HG03108 (cell line): Measurements from ENCODE around the gene AMER3.

Experiments used
- ATAC-seq: cut with Tn5 transposase; IDR thresholded peaks from one replicate; pipeline ENCODE4 v1.9.1; 2021; ENCODE audit warnings: moderate library complexity; ENCODE audit not compliant: unreplicated experiment

Gene AMER3

DNA sequence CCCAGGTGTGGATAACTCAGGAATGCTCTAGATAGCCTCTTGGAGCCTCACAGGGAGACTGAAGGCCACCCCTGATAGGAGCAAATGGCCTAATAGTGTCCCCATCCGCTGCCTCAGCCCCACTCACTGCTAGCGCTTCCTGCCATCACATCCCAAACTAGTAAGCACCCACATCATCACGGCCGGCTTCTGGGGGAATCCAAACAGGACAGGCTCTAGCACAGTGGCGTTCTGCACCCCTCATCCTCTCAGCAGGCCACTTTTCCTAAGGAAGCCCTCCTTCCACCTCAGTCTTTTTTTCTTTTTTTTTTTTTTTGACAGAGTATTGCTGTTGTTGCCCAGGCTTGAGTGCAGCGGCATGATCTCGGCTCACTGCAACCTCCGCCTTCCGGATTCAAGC is 6.3 kb upstream of the AMER3 start:
- no peak for ATAC-seq

DNA sequence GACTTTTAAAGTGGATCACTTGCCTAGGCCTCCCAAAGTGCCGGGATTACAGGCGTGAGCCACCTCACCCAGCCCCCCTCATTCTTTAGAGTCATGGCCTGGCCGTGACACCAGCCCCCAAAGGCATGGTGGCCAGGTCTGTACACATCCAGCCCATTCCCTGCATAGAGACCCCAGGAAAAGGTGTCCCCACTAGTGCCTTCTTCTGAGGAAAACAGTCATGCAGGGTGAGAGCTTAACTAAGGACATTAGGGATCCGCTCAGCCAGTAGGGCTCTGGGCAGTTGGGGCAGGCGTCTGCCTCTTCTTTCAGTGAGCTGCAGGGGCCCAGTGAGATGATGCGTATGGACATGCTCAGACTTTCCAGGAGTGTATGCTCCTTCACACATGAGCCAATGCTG is 5.7 kb upstream of the AMER3 start:
- no peak for ATAC-seq

GRCh38 chr2:130754811-130755210 is 529 bp upstream of the AMER3 start:
- ATAC-seq, result no peak

DNA sequence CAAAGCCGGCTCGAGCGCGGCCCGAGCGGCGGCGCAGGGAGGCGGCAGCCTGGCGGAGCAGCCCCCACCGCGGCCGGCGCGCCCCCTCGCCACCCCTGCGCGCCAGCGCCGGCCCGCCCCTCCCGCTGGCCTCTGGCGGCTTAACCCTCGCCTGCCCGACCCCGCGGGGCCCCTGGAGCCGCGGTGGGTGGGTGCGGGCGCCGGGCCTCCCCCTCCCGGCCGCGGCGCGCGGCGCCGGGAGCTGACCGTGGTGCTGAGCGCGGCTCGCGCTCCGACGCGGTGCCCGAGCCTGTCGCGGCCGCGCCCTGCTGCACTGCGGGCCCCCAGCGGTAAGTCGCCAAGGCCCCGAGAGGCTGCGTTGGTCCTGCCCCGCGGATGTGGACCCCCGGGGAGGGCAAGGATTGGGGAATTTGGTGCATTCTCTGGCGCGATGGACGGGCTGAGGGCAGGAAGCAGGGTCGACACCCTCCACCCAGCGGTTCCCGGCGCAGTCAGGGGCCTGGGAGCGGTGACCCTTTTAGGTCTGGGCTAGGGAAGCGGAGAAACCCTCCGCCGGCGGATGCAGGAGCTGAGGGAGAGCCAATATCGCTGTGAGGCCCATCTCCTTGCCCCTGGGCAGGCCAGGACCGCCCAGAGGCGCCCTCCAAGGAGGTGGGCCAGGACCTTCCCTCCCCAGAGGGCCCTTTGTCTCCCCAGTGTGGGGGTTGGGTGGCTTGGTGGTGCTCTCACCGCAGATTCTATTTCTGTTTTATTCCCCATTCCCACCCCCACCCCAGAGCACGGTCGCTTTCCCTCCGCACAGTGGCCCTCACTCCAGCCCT is 923 bp downstream of the AMER3 start:
- no peak for ATAC-seq

GRCh38 chr2:130756874-130757668 is 1.7 kb downstream of the AMER3 start:
- no peak for ATAC-seq

GRCh38 chr2:130759906-130760753 is 4.8 kb downstream of the AMER3 start:
- ATAC-seq, result no peak

GRCh38 chr2:130760754-130761751 is 5.7 kb downstream of the AMER3 start:
- no peak for ATAC-seq

DNA sequence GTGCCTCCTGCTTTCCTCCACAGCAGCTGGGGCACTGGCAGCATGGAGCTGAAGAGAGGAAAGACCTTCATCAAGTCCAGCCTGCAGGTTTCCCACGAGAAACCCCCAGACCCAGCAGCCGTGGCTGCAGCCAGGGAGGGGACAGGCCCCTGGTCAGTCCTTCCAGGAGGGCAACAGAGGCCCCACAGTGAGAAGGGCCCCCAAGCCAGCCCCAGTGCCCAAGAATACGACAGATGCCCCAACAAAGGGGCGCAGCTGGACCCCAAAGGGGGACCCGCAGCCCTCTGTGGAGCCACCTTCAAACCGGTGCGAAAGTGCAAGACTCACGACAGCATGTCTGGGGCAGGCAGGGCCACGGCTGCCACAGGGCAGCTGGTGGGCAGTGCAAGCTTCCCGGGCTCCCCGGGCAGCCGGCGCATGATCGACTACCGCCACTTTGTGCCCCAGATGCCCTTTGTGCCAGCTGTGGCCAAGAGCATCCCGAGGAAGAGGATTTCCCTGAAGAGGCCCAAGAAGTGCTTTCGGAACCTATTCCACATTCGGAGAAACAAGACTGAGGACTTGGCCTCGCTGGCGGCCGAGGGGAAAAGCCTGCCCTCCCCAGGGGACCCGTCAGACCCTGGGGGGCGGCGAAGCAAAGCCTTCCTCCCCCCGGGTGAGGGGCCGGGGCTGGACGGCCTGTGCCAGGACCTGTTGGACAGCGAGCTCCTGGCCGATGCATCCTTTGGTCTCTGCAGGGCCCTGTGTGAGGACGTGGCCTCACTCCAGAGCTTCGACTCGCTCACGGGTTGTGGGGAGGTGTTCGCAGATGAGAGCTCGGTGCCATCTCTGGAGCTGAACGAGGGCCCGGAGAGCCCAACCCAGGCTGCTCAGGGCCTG is 6.9 kb downstream of the AMER3 start:
- ATAC-seq, result no peak

DNA sequence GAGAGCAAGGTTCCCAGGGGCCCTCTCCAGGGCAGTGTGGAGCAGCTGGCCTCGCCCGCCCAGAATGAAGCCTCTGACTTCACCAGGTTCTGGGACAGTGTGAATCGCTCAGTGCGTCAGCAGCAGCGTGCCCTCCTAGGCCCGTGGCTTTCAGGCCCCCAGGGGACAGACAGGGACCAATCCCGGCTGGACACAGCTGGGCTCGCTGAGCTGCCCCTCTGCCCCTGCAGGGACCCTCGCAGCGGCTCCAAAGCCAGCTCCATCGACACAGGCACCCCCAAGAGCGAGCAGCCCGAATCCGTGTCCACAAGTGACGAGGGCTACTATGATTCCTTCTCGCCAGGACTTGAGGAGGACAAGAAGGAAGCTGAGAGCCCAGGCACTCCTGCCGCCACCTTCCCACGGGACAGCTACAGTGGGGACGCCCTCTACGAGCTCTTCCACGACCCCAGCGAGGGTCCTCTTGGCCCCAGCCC is 7.6 kb downstream of the AMER3 start:
- no peak for ATAC-seq

DNA sequence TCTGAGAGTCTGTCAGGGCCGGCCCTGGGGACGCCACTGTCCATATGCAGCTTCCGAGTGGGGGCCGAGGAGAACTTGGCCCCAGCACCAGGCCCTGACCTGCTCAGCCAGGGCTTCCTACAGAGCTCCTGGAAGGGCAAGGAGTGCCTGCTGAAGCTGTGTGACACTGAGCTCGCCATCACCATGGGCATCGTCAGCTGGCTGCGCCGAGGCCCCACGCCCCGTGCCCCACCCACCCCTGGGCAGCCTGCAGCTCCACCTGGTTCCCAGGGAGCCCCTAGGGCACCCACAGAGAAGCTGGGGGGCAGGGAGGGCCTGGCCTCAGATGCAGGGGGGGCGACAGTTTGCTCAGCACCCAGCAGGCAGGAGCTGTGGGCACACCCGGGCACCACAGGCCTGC is 8.1 kb downstream of the AMER3 start:
- ATAC-seq, result no peak

DNA sequence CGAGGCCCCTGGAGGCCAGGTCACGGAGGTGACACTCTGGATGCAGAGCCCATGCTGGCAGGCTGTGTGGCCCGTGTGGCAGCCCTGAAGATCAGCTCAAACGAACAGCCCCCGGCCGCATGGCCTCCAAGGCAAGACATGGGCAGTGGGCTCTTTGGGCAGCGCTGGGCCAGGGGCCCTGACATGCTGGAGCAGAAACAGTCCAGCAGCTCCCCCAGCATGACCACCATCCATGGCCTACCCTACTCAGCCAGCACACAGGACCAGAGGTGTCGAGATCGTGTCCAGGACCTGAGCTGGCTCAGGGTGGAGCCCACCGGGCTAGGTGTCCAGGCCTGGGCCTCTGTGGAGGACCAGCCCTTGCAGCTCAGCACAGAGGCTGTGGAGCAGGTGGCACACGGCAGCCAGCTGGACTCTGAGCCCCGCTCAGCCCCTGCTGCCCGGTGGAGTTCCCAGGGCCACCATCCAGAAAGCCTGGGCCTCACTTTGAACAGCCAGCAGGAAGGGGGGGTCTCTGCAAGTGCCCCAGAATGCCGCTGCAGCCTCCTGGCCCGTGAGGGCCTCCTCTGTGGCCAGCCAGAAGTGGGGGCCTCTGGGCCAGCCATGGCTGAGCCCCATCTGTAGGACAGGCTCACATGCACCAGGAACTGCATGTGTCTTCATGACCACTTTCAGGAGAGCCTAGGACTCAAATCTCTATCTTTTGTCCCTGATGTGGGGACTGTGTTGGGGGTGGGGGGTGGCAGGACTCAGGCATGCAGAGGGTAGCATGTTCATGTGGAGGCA is 8.9 kb downstream of the AMER3 start:
- no peak for ATAC-seq

- ATAC-seq, result no peak
Measured at GRCh38 chr2:130764821-130765115, 9.4 kb downstream of the AMER3 start.

- ATAC-seq, result no peak
Measured at GRCh38 chr2:130765464-130765863, 10.1 kb downstream of the AMER3 start.

- ATAC-seq, result no peak
Measured at GRCh38 chr2:130766037-130766436, 10.7 kb downstream of the AMER3 start.

DNA sequence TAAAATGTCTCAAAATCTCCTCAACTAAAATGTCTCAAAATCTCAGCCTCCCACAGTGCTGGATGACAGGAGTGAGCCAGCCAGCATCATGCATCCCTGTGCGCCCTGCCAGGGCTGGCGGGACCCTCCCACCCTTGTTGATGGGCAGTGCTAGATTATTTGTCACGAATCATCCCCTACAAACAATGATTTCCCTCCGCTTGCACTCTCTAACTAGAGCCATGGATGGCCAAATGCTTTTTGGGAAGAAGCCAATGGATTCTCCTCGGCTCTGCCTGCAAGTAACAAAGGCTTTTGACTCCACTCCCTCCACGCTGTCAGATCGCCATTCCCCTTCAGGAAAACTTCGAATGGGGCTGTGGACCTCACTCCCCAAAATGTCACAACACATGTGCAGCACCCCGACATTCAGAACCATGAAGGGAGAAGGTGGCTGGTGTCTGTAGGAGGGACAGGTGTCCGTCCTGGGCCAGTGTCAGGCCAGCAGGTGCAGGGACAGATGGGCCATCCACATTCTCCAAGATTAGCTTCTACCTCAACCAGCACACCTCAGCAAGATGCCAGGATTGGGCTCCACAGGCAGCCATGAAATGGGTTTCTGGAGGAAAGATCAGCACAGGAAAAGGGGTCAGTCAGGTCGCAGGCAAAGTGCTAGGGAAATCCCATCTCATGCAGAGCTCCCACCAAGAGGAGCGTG is 11.5 kb downstream of the AMER3 start:
- no peak for ATAC-seq

- ATAC-seq, result no peak
Measured at GRCh38 chr2:130767408-130767775, 12.1 kb downstream of the AMER3 start.

DNA sequence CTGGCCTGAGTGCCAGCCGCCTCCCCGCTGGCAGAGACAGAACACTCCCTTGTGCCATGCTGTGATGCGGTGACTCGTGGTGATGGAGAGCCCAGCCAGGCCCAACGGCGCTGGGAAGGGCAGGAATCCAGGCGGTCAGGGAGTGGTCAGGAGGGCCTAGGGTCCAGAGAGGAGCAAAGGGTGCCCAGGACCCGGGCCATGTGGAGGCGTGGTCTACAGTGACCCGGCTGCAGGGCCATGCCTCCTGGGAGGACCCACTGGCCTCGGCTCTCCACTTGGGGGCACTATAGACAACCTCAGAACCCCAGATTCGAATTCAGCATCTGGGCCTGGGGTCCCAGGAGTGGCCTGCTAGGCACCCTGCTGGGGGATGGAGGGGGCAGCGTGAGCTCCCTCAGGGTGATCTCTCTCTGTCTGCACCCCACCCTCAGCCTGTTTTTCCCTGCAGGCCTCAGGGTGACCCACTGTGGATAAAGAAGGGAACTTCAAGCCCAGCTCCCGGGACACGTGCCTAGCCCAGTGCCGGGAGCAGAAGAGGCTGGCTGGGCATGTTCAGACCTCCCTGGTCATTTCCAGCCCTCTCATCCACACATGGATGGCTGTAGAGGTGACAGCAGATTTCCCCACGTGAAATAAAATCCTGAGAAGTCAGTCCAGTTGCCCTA is 13.0 kb downstream of the AMER3 start:
- no peak for ATAC-seq
